K562 (cell line): Measurements from ENCODE around the gene TMC4. TPM values are rescaled to one million over a fixed set of nuclear protein-coding genes. Genes with fewer than 3 reads are reported as not detected.

Experiments used
- ATAC-seq: fragments of 200-7000 bp; cut with Tn5 transposase; 3 replicates; pipeline ENCODE4 v1.9.1; 2020; ENCODE audit warnings: moderate library complexity
- BruUV-seq: library from RNA; stranded (reverse); fragments of 400-500 nt; replicated peaks from 2 replicates; lab custom pipeline; 2021; lab: Mats Ljungman, UMichigan
- CTCF ChIA-PET: fragments of 300-600 bp; formaldehyde crosslinking; extraction: SDS; loops from one replicate; lab custom pipeline; 2021; ENCODE audit warnings: low intra/inter-chr PET ratio; lab: Yijun Ruan, JAX
- POLR2A ChIA-PET: fragments of 300-600, 350-650 bp; sonication (Branson Sonifier 250); formaldehyde crosslinking; extraction: SDS; loops from one replicate; lab custom pipeline; 2021; ENCODE audit warnings: antibody characterized with exemption, inconsistent platforms; lab: Yijun Ruan, JAX
- DNase-seq, 4 experiments: peaks; one replicate each; pipeline versions ENCODE4 v3.0.0 to v3.0.0-alpha.2; 2011 to 2018; ENCODE audit warnings: low spot score in 3 of 4, mixed read lengths in 3 of 4; ENCODE audit errors: extremely low read depth in 1 of 4
- FAIRE-seq: peaks from 2 replicates; lab custom pipeline; 2011; peaks lifted over from hg19 to GRCh38; lab: Jason Lieb, UNC
- H2AFZ ChIP-seq: 2 replicates; pipeline ENCODE4 v1.6.0; 2011; ENCODE audit warnings: low read depth, low read length, control low read depth, inconsistent platforms
- H3K27ac ChIP-seq: fragments of 200-600 bp; 3 replicates; pipeline ENCODE4 v1.8.0; 2011; ENCODE audit warnings: low read depth, mild to moderate bottlenecking, control low read depth, inconsistent platforms, low read length, moderate library complexity, mixed read lengths; ENCODE audit errors: extremely low read depth
- H3K27me3 ChIP-seq, 2 experiments: fragments of 300-600 bp in 1 of 2; 2 replicates in 1 of 2; 3 replicates in 1 of 2; pipeline versions ENCODE4 v1.6.0 to v1.8.0; 2011; ENCODE audit warnings: inconsistent platforms in 2 of 2, low read length in 2 of 2, mild to moderate bottlenecking in 1 of 2, mixed read lengths in 1 of 2, moderate library complexity in 1 of 2; ENCODE audit not compliant: control insufficient read depth in 2 of 2, insufficient read depth in 2 of 2
- H3K36me3 ChIP-seq: fragments of 300-600 bp; 3 replicates; pipeline ENCODE4 v1.8.0; 2011; ENCODE audit warnings: mild to moderate bottlenecking, low read length, inconsistent platforms; ENCODE audit not compliant: control insufficient read depth, insufficient read depth
- H3K4me1 ChIP-seq, 2 experiments: fragments of 200-600 bp in 1 of 2; replicated peaks in 1 of 2; 2 replicates in 1 of 2; 3 replicates in 1 of 2; pipeline versions ENCODE4 v1.5.1 to v1.8.0; 2011; ENCODE audit warnings: inconsistent platforms in 2 of 2, low read length in 2 of 2, mild to moderate bottlenecking in 1 of 2, mixed read lengths in 1 of 2, moderate library complexity in 1 of 2; ENCODE audit not compliant: control insufficient read depth in 2 of 2, insufficient read depth in 2 of 2
- H3K4me2 ChIP-seq: 2 replicates; pipeline ENCODE4 v1.6.1; 2011; ENCODE audit warnings: low read length, control low read depth, inconsistent platforms, mixed read lengths; ENCODE audit not compliant: insufficient read depth
- H3K4me3 ChIP-seq: fragments of 200-600 bp; sonication (generic), shearing (Covaris generic); 2 replicates; pipeline ENCODE4 v1.5.1; 2016; ENCODE audit warnings: control low read depth, inconsistent platforms
- H3K79me2 ChIP-seq: fragments of 200-600 bp; 3 replicates; pipeline ENCODE4 v1.8.0; 2011; ENCODE audit warnings: low read length, inconsistent platforms; ENCODE audit not compliant: control insufficient read depth, insufficient read depth
- H3K9ac ChIP-seq, 2 experiments: 2 replicates each; pipeline versions ENCODE4 v1.6.0 to v1.6.1; 2011; ENCODE audit warnings: low read depth in 2 of 2, low read length in 2 of 2, control low read depth in 1 of 2, inconsistent platforms in 1 of 2, mild to moderate bottlenecking in 1 of 2, mixed read lengths in 1 of 2; ENCODE audit not compliant: insufficient read depth in 1 of 2
- H3K9me1 ChIP-seq: one replicate; pipeline ENCODE4 v1.6.0; 2011; ENCODE audit warnings: inconsistent platforms, mild to moderate bottlenecking, low read length, moderate library complexity; ENCODE audit not compliant: control insufficient read depth, insufficient read depth
- H3K9me3 ChIP-seq: replicated peaks from 2 replicates; pipeline ENCODE4 v1.5.1; 2011; ENCODE audit warnings: low read depth, low read length, inconsistent platforms; ENCODE audit not compliant: control insufficient read depth, insufficient read depth
- H4K20me1 ChIP-seq: replicated peaks from 2 replicates; pipeline ENCODE4 v1.6.1; 2011; ENCODE audit warnings: low read length, inconsistent platforms, mixed read lengths; ENCODE audit not compliant: control insufficient read depth, insufficient read depth
- CSDE1 ChIP-seq, 2 experiments: fragments of 450-650 bp; IDR thresholded peaks; 2 replicates each; pipeline ENCODE4 v1.6.1; 2016; ENCODE audit warnings: mild to moderate bottlenecking in 1 of 2
- CXXC5 ChIP-seq: fragments of 250-450 bp; sonication (Bioruptor Pico); IDR thresholded peaks from 2 replicates; pipeline ENCODE4 v1.8.0; 2022; ENCODE audit warnings: inconsistent platforms, mild to moderate bottlenecking, moderate library complexity
- HSF4 ChIP-seq: fragments of 250-450 bp; sonication (Bioruptor Pico); IDR thresholded peaks from 2 replicates; pipeline ENCODE4 v2.1.2; 2022; ENCODE audit warnings: mild to moderate bottlenecking, moderate library complexity, borderline replicate concordance
- NCOA1 ChIP-seq: fragments of 450-650 bp; IDR thresholded peaks from 2 replicates; pipeline ENCODE4 v1.6.1; 2016; ENCODE audit warnings: low read depth
- NR2C1 ChIP-seq, 2 experiments: fragments of 450-650 bp; IDR thresholded peaks; 2 replicates each; pipeline ENCODE4 v1.6.1; 2017; ENCODE audit warnings: mild to moderate bottlenecking in 2 of 2, antibody characterized with exemption in 1 of 2, inconsistent platforms in 1 of 2, missing compliant biosample characterization in 1 of 2, missing genetic modification characterization in 1 of 2
- PML ChIP-seq: IDR thresholded peaks from 2 replicates; pipeline ENCODE4 v1.6.1; 2012; ENCODE audit warnings: low read length, inconsistent platforms
- POLR2A ChIP-seq: fragments of 450-650 bp; conservative IDR thresholded peaks from 2 replicates; pipeline ENCODE4 v1.6.1; 2016
- RBFOX2 ChIP-seq: fragments of 200-400 bp; formaldehyde crosslinking; IDR thresholded peaks from 2 replicates; pipeline ENCODE4 v1.6.1; 2017; ENCODE audit warnings: low read depth, mild to moderate bottlenecking, low read length, moderate library complexity
- U2AF1 ChIP-seq: fragments of 200-400 bp; formaldehyde crosslinking; optimal IDR thresholded peaks from 2 replicates; pipeline ENCODE3; 2017; ENCODE audit warnings: mild to moderate bottlenecking, low read depth, low read length, moderate library complexity
- XRCC5 ChIP-seq: fragments of 200-400 bp; formaldehyde crosslinking; IDR thresholded peaks from 2 replicates; pipeline ENCODE4 v1.6.1; 2017; ENCODE audit warnings: low read depth, mild to moderate bottlenecking, low read length
- ZNF232 ChIP-seq: sonication (generic); formaldehyde crosslinking; IDR thresholded peaks from 2 replicates; pipeline ENCODE4 v1.8.0; 2022; ENCODE audit warnings: mild to moderate bottlenecking, missing genetic modification reagents
- ZNF253 ChIP-seq: fragments of 250-450 bp; sonication (Bioruptor Pico); conservative IDR thresholded peaks from 2 replicates; pipeline ENCODE4 v1.6.1; 2021; ENCODE audit warnings: mild to moderate bottlenecking
- WGBS: fragments of 100-300 bp; shearing (Covaris generic); methylation state at CpG from one replicate; pipeline ENCODE4 v1.1.6; 2016; ENCODE audit warnings: low coverage, mixed read lengths; ENCODE audit not compliant: insufficient coverage; ENCODE audit errors: missing lambda C conversion rate; 5-methylcytosine and 5-hydroxymethylcytosine counted together
- in situ Hi-C: fragments of 300-500 bp; cut with MboI; formaldehyde crosslinking; loops from 4 replicates; pipeline ENCODE4 v1.15.0; 2018; ENCODE audit warnings: inconsistent platforms, mixed read lengths
- intact Hi-C: fragments of 100-400 bp; cut with micrococcal nuclease; formaldehyde crosslinking; loops from 2 replicates; pipeline ENCODE4 v1.14.2; 2022
- polyA plus RNA-seq, 8 experiments: library from polyadenylated mRNA; depleted of rRNA in 4 of 8; stranded (reverse) in 5 of 8; unstranded in 3 of 8; fragments of >200 nt; fragmentation: Nextera tagmentation in 2 of 8; fragmentation: Illumina TruSeq in 1 of 8; extraction: Ambion mirVana in 2 of 8; extraction: Trizol in 1 of 8; gene quantifications; 2 replicates each; pipeline versions ENCODE4 v1.2.1 to v1.2.3, GENCODE V29; 2011 to 2014; ENCODE audit warnings: inconsistent platforms in 1 of 8, missing spikeins in 1 of 8
- total RNA-seq, 7 experiments: library from RNA; depleted of rRNA in 6 of 7; stranded (reverse); fragments of >200 nt in 6 of 7; fragmentation: Illumina TruSeq in 2 of 7; extraction: Trizol in 2 of 7; gene quantifications; 2 replicates each; pipeline versions ENCODE4 v1.2.1 to v1.2.3, GENCODE V29; 2011 to 2021; ENCODE audit warnings: low replicate concordance in 1 of 7
- TF ChIP-seq, protein P1 (sequence below): fragments of 450-650 bp; IDR thresholded peaks from 2 replicates; pipeline ENCODE4 v1.6.1; 2016; ENCODE audit warnings: borderline replicate concordance
- TF ChIP-seq, protein P2 (sequence below): sonication (generic); formaldehyde crosslinking; IDR thresholded peaks from 2 replicates; pipeline ENCODE4 v1.8.1; 2023; ENCODE audit warnings: mild to moderate bottlenecking, missing genetic modification reagents, moderate library complexity
- TF ChIP-seq, protein P3 (sequence below): fragments of 450-650 bp; formaldehyde crosslinking; IDR thresholded peaks from 2 replicates; pipeline ENCODE4 v1.4.0; 2020; ENCODE audit warnings: mild to moderate bottlenecking
- TF ChIP-seq, protein P4 (sequence below): sonication (generic); formaldehyde crosslinking; IDR thresholded peaks from 2 replicates; pipeline ENCODE4 v1.8.0; 2022; ENCODE audit warnings: mild to moderate bottlenecking, missing genetic modification reagents

Gene TMC4
- total and polyA plus RNA-seq, 9 of the 15 experiments (the other 6 are each of a cell fraction or from before 2014, with no cell fraction given) = 0.12 to 0.79 (median 0.36) TPM; not detected in 2

DNA sequence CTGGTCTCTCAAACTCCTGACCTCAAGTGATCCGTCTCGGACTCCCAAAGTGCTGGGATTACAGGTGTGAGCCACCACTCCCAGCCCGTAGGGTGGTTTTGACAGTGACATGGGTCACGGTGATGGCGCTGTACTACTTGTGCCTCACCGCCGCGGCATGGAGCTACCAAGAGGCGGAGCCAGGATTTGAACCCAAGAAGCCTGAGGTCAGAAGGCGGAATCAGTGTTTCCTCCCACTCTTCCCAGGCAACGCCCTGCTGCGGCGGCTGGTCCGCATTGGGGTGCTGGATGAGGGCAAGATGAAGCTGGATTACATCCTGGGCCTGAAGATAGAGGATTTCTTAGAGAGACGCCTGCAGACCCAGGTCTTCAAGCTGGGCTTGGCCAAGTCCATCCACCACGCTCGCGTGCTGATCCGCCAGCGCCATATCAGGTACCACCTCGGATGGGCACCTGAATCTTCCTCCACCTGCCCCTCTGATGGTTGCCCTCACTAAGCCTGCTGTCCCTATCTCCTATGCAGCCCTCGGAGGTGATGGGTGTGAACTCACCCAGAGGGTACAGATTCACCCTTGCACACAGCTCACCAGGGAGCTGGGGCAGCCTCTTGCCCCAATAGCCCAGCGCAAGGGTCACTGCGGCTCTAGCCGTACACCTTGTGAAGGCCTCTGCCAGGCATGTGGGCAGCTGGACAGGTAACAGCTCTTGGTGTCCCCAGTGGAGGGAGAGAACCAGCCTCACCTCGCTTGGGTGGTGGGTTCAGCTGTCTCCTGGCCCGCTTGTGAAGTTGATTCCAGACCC, 33.3 kb upstream of the TMC4 start:
- no peak for ATAC-seq
- DNase-seq = peak in 3 of 4 experiments; percentile 45 to 65 (median 47)
- Histone ChIP-seq H3K9me1 (peaks cover 23% of the 10 kb centered on the region), H3K79me2 (peaks cover 88% of the 10 kb centered on the region), H3K27me3 (no peaks in the 10 kb centered on the region), H3K9ac (peak overlapping the region; percentile 90 to 98), H3K9me3 (no peaks in the 10 kb centered on the region), H3K36me3 (peaks cover 84% of the 10 kb centered on the region), H3K4me3 (peak overlapping the region; percentile 68; the same call in 1 of the 2 replicates), H2AFZ (no peak overlapping the region), H3K4me1 (peaks cover 58 to 80% of the 10 kb centered on the region in 2 experiments), H3K4me2 (peak overlapping the region; percentile 89), H3K27ac (peak overlapping the region; percentile 89; the same call in 2 of the 3 replicates), H4K20me1 (peaks cover 92% of the 10 kb centered on the region)
- intact Hi-C loops (no loop called here), in situ Hi-C loops (no loop called here)
- FAIRE-seq = no peak
- WGBS = 52% methylated on average over 20 of the region's 27 CpGs
- BruUV-seq = no TSS peak
- ChIA-PET POLR2A (interaction anchor here (0.6 to 2.9 kb wide), 6 partner anchors 14 to 1105 kb away, joined by 3 to 17 read pairs (median 4); partner anchors contain the start of genes MBOAT7, TMC4 and TSEN34), CTCF (no interaction called here)
- no peak for TF ChIP-seq ZNF253 (CRISPR knock-in tag)
- TF ChIP-seq, protein P1, sequence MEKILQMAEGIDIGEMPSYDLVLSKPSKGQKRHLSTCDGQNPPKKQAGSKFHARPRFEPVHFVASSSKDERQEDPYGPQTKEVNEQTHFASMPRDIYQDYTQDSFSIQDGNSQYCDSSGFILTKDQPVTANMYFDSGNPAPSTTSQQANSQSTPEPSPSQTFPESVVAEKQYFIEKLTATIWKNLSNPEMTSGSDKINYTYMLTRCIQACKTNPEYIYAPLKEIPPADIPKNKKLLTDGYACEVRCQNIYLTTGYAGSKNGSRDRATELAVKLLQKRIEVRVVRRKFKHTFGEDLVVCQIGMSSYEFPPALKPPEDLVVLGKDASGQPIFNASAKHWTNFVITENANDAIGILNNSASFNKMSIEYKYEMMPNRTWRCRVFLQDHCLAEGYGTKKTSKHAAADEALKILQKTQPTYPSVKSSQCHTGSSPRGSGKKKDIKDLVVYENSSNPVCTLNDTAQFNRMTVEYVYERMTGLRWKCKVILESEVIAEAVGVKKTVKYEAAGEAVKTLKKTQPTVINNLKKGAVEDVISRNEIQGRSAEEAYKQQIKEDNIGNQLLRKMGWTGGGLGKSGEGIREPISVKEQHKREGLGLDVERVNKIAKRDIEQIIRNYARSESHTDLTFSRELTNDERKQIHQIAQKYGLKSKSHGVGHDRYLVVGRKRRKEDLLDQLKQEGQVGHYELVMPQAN = no peak
- TF ChIP-seq, protein P2, sequence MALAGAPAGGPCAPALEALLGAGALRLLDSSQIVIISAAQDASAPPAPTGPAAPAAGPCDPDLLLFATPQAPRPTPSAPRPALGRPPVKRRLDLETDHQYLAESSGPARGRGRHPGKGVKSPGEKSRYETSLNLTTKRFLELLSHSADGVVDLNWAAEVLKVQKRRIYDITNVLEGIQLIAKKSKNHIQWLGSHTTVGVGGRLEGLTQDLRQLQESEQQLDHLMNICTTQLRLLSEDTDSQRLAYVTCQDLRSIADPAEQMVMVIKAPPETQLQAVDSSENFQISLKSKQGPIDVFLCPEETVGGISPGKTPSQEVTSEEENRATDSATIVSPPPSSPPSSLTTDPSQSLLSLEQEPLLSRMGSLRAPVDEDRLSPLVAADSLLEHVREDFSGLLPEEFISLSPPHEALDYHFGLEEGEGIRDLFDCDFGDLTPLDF (CRISPR knock-in tag) = 0 out of 2 replicates have a peak, but pooled peaks have one; percentile 62
- TF ChIP-seq, protein P3, sequence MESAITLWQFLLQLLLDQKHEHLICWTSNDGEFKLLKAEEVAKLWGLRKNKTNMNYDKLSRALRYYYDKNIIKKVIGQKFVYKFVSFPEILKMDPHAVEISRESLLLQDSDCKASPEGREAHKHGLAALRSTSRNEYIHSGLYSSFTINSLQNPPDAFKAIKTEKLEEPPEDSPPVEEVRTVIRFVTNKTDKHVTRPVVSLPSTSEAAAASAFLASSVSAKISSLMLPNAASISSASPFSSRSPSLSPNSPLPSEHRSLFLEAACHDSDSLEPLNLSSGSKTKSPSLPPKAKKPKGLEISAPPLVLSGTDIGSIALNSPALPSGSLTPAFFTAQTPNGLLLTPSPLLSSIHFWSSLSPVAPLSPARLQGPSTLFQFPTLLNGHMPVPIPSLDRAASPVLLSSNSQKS (CRISPR knock-in tag) = no peak
- TF ChIP-seq RBFOX2 = peak; percentile 70
- TF ChIP-seq U2AF1 = no peak
- TF ChIP-seq ZNF232 (CRISPR knock-in tag) = no peak
- no peak for TF ChIP-seq PML
- no peak for TF ChIP-seq NCOA1
- TF ChIP-seq CXXC5 (CRISPR knock-in tag) = 0 out of 2 replicates have a peak, but pooled peaks have one; percentile 7
- TF ChIP-seq POLR2A = peak; percentile 20; the same call in 1 of the 2 replicates
- 0 out of 2 replicates have a peak, but pooled peaks have one; percentile 17 for TF ChIP-seq XRCC5
- TF ChIP-seq HSF4 (CRISPR knock-in tag) = no peak
- no peak for TF ChIP-seq NR2C1 (IDR thresholded peaks at IDR 0.05)
- peak; percentile 17; the same call in 1 of the 2 replicates for TF ChIP-seq NR2C1 (tag; IDR thresholded peaks at IDR 0.05)
- TF ChIP-seq, protein P4, sequence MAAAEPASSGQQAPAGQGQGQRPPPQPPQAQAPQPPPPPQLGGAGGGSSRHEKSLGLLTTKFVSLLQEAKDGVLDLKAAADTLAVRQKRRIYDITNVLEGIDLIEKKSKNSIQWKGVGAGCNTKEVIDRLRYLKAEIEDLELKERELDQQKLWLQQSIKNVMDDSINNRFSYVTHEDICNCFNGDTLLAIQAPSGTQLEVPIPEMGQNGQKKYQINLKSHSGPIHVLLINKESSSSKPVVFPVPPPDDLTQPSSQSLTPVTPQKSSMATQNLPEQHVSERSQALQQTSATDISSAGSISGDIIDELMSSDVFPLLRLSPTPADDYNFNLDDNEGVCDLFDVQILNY (CRISPR knock-in tag) = 0 out of 2 replicates have a peak, but pooled peaks have one; percentile 39
- no peak for TF ChIP-seq CSDE1 (IDR thresholded peaks at IDR 0.05)
